Left ventricle myocardium inferior (tissue), 1 donor: ENCODE data around the gene HCN3. TPM values are rescaled to one million over a fixed set of nuclear protein-coding genes. Genes with fewer than 3 reads are reported as not detected.

Experiments used
- DNase-seq: peaks from one replicate; pipeline ENCODE4 v3.0.0-alpha.2; 2020
- H3K27ac ChIP-seq: fragments of 200-600 bp; replicated peaks from 2 replicates; pipeline ENCODE4 v1.8.0; 2021
- H3K27me3 ChIP-seq: fragments of 200-600 bp; 2 replicates; pipeline ENCODE4 v1.8.0; 2021; ENCODE audit warnings: low read depth
- H3K36me3 ChIP-seq: fragments of 200-600 bp; 2 replicates; pipeline ENCODE4 v1.8.0; 2021
- H3K4me1 ChIP-seq: fragments of 200-600 bp; 2 replicates; pipeline ENCODE4 v1.8.0; 2021
- H3K4me3 ChIP-seq: fragments of 200-600 bp; 2 replicates; pipeline ENCODE4 v1.8.0; 2021; ENCODE audit warnings: mild to moderate bottlenecking, moderate library complexity
- H3K9me3 ChIP-seq: fragments of 200-600 bp; replicated peaks from 2 replicates; pipeline ENCODE4 v1.8.0; 2021
- intact Hi-C: fragments of 100-400 bp; cut with micrococcal nuclease; formaldehyde crosslinking; loops from one replicate; pipeline ENCODE4 v1.11.0; 2022
- total RNA-seq: library from RNA; stranded (reverse); fragmentation: NEBNext Ultra II Directional; extraction: Animal tissue kit (Norgen Biotek cat#: 25700); gene quantifications from one replicate; pipeline ENCODE4 v1.2.1, GENCODE V29; 2021
- TF ChIP-seq, protein P1 (sequence below): fragments of 200-600 bp; IDR thresholded peaks from 2 replicates; pipeline ENCODE4 v1.8.0; 2021; ENCODE audit warnings: antibody characterized with exemption, mild to moderate bottlenecking, borderline replicate concordance
- donor health status: DM: no; HTN: yes; CAD: no; lungs with severe emphysema.

The HCN3 gene
- total RNA-seq, 1 donor from 2014 or later: 1.2 TPM

DNA sequence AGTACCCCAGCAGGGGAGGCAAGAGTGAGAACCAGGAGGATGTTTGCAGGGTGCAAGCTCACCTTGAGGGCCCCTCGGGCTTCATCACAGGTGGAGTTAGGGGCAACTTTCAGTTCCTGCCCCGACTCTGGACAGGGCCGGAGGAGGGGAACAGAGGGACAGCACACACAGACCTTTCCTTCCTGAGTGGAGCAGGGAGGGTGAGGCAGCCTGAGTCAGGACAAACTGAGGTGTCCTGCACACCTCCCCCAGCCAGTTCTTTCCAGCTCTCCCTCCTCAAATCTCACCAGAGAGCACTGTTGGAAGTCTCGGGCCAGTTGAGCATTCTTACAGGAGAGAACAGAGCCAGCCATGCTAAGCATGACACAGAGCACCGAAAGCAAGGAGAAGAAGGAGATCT is 23.5 kb upstream of the HCN3 start:
- intact Hi-C loops: no loop called here
- peak overlapping the region; percentile 93 for H3K27ac ChIP-seq
- H3K4me3 ChIP-seq: peak overlapping the region; percentile 86
- TF ChIP-seq, protein P1, sequence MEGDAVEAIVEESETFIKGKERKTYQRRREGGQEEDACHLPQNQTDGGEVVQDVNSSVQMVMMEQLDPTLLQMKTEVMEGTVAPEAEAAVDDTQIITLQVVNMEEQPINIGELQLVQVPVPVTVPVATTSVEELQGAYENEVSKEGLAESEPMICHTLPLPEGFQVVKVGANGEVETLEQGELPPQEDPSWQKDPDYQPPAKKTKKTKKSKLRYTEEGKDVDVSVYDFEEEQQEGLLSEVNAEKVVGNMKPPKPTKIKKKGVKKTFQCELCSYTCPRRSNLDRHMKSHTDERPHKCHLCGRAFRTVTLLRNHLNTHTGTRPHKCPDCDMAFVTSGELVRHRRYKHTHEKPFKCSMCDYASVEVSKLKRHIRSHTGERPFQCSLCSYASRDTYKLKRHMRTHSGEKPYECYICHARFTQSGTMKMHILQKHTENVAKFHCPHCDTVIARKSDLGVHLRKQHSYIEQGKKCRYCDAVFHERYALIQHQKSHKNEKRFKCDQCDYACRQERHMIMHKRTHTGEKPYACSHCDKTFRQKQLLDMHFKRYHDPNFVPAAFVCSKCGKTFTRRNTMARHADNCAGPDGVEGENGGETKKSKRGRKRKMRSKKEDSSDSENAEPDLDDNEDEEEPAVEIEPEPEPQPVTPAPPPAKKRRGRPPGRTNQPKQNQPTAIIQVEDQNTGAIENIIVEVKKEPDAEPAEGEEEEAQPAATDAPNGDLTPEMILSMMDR: no peak
- H3K4me1 ChIP-seq: peaks cover 50% of the 10 kb centered on the region
- no peaks in the 10 kb centered on the region for H3K9me3 ChIP-seq
- no peaks in the 10 kb centered on the region for H3K27me3 ChIP-seq
- H3K36me3 ChIP-seq: peaks cover 18% of the 10 kb centered on the region
- no peak for DNase-seq

DNA sequence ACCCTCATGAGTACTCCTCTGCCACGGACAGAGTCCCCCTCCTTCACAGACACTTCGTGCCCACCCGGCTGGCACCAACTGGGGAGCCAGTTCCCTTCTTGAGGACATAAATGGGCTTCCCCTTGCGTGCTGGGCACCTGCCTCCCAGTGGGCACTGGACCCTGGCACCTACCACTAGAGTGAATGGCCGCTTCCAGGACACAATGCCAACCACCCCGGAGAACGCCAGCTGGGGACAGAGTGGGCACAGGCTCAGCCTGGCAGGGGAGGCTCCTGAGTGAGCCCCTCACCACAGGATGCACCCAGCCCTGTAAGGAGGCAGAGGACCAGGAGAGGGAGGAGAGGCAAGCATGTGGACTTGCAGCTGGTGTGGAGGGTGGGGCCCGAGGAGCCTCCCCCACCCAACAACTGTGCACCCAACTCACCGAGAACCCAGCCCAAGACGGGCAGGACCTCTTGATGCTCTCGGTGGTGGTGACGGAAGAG is 23.0 kb upstream of the HCN3 start:
- Histone ChIP-seq H3K4me3 (peak overlapping the region; percentile 86), H3K9me3 (no peaks in the 10 kb centered on the region), H3K36me3 (peaks cover 18% of the 10 kb centered on the region), H3K27me3 (no peaks in the 10 kb centered on the region), H3K4me1 (peaks cover 50% of the 10 kb centered on the region), H3K27ac (peak overlapping the region; percentile 93)
- intact Hi-C loops: no loop called here
- TF ChIP-seq, protein P1: no peak
- no peak for DNase-seq

DNA sequence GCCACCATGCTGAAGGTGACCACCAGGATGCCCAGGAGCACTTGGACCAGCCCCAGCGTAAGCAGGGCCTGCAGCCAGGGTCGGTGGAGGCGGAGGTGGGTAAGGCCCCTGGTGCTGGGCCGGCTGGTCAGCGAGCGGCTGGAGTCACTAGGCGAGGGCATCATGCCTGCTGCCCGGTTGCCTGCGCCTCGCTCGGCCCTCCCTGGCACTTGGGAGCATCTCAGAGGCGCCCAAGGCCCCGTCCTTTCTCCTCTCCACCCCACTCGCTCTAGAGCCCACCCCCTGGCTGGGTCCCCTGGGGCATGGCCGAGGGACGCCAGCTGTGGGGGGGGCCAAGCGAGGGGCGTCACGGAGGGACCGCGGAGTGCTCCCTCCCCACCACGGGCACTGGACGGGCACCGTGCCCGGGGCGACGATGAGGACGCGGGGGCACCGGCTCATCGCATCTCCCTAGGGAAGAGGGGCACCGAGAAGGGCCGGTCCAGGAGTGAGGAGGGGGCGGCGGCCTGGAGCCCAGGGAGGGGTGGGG is 22.5 kb upstream of the HCN3 start:
- no peaks in the 10 kb centered on the region for H3K27me3 ChIP-seq
- H3K4me1 ChIP-seq: peaks cover 50% of the 10 kb centered on the region
- intact Hi-C loops: no loop called here
- H3K9me3 ChIP-seq: no peaks in the 10 kb centered on the region
- H3K4me3 ChIP-seq: peak overlapping the region; percentile 86
- DNase-seq: no peak
- TF ChIP-seq, protein P1: no peak
- peaks cover 18% of the 10 kb centered on the region for H3K36me3 ChIP-seq
- H3K27ac ChIP-seq: peak overlapping the region; percentile 93

DNA sequence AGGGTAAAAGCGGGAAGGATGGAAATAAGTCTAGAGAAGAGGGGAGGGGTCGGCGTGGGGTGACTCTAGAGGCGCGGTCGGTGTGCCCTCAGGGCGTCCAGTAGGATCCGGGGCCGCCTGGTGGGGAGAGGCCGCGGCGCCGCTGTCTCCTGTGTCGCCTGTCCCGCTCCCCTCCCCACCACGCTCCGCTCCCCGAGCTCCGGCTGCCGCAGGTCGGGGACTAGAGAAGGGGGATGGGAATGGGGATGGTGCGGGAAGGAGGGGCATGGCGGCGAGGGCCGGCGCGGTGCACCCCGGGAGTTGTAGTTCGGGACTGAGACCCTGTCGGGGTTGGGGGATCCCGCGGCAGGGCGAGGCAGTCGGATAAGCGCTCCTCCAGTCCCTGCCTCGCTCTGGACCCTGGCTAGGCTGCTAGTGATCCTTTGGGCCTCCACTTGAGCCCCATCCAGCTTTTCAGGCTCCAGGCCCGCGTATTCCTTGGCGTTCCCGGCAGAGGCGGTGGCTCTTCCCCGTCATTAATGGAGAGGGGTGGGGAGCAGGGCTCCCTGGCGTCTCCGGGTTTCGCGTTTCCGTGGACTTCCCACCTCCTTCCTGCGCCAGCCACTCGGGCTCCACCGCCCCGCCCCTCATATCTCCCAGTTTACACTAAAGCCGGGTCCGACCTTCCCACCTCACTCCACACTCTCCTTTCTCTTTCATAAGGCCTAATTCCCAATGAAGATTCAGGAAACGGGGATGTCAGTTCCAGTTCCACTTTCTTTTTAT is 21.8 kb upstream of the HCN3 start, which contains the start of gene ENTREP3:
ENTREP3 (minus strand) TSS at position 241 of the 765 bp plus-strand sequence. CDS start 606 bp downstream, outside the sequence.
- H3K36me3 ChIP-seq: peaks cover 25% of the 10 kb centered on the region
- peak within 1 kb of the TSS; percentile 86 for H3K4me3 ChIP-seq
- peak within 1 kb of the TSS; percentile 93 for H3K27ac ChIP-seq
- H3K9me3 ChIP-seq: no peaks in the 10 kb centered on the region
- no peaks in the 10 kb centered on the region for H3K27me3 ChIP-seq
- TF ChIP-seq, protein P1: peak; percentile 23
- DNase-seq: peak; percentile 89
- intact Hi-C loops: no loop called here
- peaks cover 50% of the 10 kb centered on the region for H3K4me1 ChIP-seq

DNA sequence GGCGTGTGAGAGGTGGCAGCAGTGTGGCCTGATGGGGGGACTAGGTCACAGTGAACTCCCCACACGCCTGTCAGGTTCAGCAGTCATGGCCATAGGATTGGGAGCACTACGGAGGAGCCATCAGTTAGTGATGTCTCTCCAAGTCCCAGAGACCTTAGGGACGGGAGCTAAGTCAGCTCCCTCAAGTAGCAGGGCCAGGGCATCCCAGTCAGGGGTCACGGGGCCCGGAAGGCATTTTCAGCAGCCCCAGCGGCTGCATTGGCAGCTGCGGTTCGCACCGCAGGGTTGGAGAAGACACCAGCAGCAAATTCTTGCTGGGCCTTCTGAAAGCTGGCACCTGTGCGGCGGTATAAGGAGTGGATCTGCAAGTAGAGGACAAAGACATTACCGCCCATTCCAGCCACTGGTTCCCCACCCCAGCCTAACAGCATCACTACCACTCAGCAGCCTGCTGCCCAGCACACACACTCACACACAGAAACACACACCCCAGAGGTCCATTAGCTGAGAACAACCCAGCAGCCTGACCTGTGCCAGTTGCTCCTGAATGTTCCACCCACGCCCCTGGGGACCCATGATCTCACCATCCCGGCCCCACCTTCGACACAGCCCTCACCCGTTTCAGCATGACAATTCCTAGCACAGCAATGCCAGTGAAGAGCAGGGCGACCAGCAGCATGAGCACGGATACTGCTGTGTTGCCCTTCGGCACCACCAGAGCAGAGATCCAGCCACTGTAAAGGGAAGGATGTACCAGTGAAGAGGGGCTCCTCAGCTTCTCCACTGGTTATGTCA is 21.0 kb upstream of the HCN3 start:
- intact Hi-C loops: no loop called here
- peaks cover 49% of the 10 kb centered on the region for H3K4me1 ChIP-seq
- no peak for DNase-seq
- H3K9me3 ChIP-seq: no peaks in the 10 kb centered on the region
- peak overlapping the region; percentile 86 for H3K4me3 ChIP-seq
- no peaks in the 10 kb centered on the region for H3K27me3 ChIP-seq
- TF ChIP-seq, protein P1: no peak
- peaks cover 25% of the 10 kb centered on the region for H3K36me3 ChIP-seq
- H3K27ac ChIP-seq: peak overlapping the region; percentile 93
